KBM-7 (cell line): ENCODE data around the gene CTSG.
"Not testable (repeated sequence)": the region's sequence is repeated elsewhere in the genome, so short reads cannot be mapped to it uniquely, and the experiment has no call there.

Experiments used
- DNase-seq: peaks from one replicate; pipeline ENCODE4 v3.0.0-alpha.2; 2015
- in situ Hi-C: fragments of 300-500 bp; cut with MboI; formaldehyde crosslinking; loops from 2 replicates; pipeline ENCODE4 v1.14.3; 2020; ENCODE audit warnings: low sequenced_read_pairs, low pct_unique_long_range_greater_than_20kb, mixed read lengths

CTSG gene

DNA sequence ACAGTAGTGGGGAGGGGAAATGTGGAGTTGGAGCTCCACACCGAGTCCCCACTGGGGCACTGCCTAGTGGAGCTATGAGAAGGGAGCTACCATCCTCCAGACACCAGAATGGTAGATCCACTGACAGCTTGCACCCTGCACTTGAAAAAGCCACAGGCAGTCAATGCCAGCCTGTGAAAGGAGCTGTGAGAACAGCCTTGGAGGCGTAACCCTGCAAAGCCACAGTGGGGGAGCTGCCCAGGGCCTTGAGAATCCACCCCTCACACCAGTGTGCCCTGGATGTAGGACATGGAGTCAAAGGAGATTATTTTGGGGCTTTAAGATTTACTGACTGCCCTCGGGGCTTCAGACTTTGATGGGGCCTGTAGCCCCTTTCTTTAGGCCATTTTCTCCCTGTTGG lies 12.5 kb downstream of the CTSG start:
- in situ Hi-C loops, result no loop called here
- no peak for DNase-seq

DNA sequence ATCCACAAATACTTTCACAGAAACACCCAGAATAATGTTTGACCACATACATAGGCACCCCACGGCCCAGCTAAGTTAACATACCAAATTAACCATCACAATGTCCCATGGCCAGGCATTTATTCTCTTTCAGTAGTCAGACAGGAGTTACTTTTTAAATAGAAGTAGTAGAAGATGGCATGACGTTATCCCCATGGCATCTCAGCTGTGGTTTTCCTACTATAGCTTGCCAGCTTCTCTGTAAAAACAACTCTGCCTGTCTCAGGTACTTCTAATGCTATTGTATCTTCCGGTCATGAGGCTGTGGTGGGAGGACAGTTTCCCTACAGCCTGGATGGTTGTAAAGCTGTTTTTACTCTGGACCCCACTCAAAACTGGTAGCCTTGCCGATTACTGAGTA lies 19.3 kb downstream of the CTSG start:
- in situ Hi-C loops, result no loop called here
- no peak for DNase-seq

DNA sequence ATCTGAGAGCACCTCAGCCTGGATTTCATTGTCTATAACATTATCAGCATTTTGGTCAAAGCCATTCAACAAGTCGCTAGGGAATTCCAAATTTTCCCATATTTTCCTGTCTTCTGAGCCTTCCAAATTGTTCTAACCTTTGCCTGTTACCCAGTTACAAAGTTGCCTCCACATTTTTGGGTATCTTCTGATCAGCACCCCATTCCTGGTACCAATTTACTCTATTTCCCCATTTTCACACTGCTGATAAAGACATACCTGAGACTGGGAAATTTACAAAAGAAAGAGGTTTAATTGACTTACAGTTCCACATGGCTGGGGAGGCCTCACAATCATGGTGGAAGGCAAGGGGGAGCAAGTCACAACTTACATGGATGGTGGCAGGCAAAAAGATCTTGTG lies 27.0 kb downstream of the CTSG start:
- in situ Hi-C loops, DNase-seq: not testable (repeated sequence)

DNA sequence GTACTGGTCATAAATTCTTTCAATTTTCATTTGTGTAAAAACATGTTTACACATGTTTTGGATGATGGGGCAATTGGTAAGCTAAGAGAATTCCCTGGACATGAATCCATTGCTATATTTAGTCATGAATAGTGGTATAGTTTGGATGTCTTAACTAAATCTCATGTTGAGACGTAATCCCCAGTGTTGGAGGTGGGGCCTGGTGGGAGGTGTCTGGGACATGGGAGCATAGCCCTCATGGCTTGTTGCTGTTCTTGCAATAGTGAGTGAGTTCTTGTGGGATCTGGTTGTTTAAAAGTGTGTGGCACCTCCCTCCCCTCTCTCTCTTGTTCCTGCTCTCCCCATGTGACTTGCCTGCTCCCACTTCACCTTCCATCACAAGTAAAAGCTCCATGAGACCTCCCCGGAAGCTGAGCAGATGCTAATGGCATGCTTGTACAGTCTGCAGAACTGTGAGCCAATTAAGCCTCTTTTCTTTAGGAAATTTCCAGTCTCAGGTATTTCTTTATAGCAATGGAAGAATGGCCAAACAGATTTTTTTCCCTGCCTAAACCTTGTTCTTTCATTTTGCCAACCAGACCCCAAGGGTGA lies 33.6 kb downstream of the CTSG start:
- no peak for DNase-seq
- in situ Hi-C loops, result no loop called here

DNA sequence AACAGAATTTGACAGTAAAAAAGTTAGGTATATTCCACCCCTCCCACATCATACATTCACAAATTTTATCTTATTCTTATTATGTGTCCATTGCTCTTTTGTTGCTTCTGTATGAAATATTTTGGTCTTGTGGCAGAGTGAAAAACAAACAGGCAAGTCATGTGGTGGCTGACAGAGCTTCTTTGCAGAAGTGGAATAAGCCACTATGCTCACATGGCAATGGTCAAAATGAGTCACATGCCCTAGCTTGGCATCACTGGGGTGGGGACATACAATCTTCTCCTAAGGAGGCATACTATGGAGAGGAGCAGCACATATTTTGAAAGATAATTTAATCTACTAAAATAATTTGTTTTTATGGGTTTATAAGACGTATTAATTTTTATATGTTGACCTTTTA lies 40.3 kb downstream of the CTSG start:
- DNase-seq, result no peak
- in situ Hi-C loops, result no loop called here

DNA sequence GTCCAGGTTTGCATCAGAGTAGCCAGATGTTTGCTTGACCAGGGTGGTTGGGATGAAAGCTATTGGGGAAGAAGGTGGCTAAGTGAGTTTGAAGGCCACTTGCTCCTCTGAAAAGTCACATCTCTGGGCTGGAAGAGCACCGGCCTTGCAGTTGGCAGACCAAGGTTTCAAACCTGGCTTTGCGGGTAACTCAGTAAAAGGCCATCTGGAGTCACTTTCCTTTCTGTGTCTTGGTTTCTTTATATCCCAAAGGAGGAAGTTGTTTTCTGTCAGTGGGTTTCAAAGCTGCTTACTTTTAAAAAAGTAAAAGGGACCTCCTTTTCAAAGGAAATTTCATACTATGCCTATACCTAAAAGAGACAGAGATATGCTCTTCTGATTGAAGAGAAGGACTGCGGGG lies 41.8 kb downstream of the CTSG start:
- in situ Hi-C loops, result no loop called here
- no peak for DNase-seq

DNA sequence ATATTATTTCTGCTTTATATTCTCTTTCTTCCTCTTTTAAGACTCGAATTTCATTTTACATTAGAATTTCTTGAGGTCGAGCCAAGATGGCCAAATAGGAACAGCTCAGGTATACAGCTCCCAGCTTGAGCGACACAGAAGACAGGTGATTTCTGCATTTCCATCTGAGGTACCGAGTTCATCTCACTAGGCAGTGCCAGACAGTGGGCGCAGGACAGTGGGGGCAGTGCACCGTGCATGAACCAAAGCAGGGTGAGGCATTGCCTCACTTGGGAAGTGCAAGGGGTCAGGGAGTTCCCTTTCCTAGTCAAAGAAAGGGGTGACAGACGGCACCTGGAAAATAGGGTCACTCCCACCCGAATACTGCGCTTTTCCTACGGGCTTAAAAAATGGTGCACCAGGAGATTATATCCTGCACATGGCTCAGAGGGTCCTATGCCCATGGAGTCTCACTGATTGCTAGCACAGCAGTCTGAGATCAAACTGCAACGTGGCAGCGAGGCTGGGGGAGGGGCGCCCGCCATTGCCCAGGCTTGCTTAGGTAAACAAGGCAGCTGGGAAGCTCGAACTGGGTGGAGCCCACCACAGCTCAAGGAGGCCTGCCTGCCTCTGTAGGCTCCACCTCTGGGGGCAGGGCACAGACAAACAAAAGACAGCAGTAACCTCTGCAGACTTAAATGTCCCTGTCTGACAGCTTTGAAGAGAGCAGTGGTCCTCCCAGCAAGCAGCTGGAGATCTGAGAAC lies 50.0 kb downstream of the CTSG start:
- DNase-seq, in situ Hi-C loops: not testable (repeated sequence)
